HEK293 (cell line): ENCODE results near the gene SSU72.

Experiments used
- CTCF ChIA-PET: fragments of 350-600 bp; formaldehyde crosslinking; extraction: SDS; loops from one replicate; lab custom pipeline; 2021; ENCODE audit warnings: antibody characterized with exemption; lab: Yijun Ruan, JAX
- POLR2A ChIA-PET: fragments of 300-600 bp; formaldehyde crosslinking; extraction: SDS; loops from one replicate; lab custom pipeline; 2020; ENCODE audit warnings: antibody characterized with exemption, inconsistent platforms; lab: Yijun Ruan, JAX
- H3K27ac ChIP-seq: fragments of 200-500 bp; sonication (Bioruptor generic); 2 replicates; pipeline ENCODE4 v1.5.1; 2014; ENCODE audit warnings: low read depth, low read length, control low read depth, inconsistent platforms; ENCODE audit errors: extremely low read depth
- H3K36me3 ChIP-seq, 2 experiments: fragments of 200-500 bp in 1 of 2; sonication (Bioruptor generic) in 1 of 2; 1 replicate in 1 of 2; 2 replicates in 1 of 2; pipeline ENCODE4 v1.5.1; 2014 to 2017; ENCODE audit warnings: inconsistent platforms in 2 of 2, low read length in 2 of 2; ENCODE audit not compliant: control insufficient read depth in 2 of 2, insufficient read depth in 1 of 2
- H3K4me1 ChIP-seq: fragments of 200-500 bp; sonication (Bioruptor generic); 2 replicates; pipeline ENCODE4 v1.5.1; 2014; ENCODE audit warnings: mild to moderate bottlenecking, low read length, inconsistent platforms; ENCODE audit not compliant: control insufficient read depth, insufficient read depth
- H3K4me3 ChIP-seq: 2 replicates; pipeline ENCODE4 v1.5.1; 2011; ENCODE audit warnings: low read depth, mild to moderate bottlenecking, control low read depth, low read length, moderate library complexity
- H3K9me3 ChIP-seq: fragments of 200-500 bp; sonication (Bioruptor generic); 2 replicates; pipeline ENCODE4 v1.5.1; 2014; ENCODE audit warnings: low read depth, low read length, inconsistent platforms; ENCODE audit not compliant: control insufficient read depth, insufficient read depth
- BCL11A ChIP-seq: fragments of 450-650 bp; formaldehyde crosslinking; IDR thresholded peaks from 2 replicates; pipeline ENCODE4 v1.5.1; 2016; ENCODE audit warnings: low read depth, missing biosample characterization, missing genetic modification characterization
- ELK4 ChIP-seq: IDR thresholded peaks from 2 replicates; pipeline ENCODE4 v1.6.1; 2011; ENCODE audit warnings: mild to moderate bottlenecking, low read depth, low read length, borderline replicate concordance
- MZF1 ChIP-seq: fragments of 450-650 bp; formaldehyde crosslinking; IDR thresholded peaks from 2 replicates; pipeline ENCODE4 v1.5.1; 2017; ENCODE audit warnings: missing biosample characterization, missing genetic modification characterization, borderline replicate concordance
- PRDM1 ChIP-seq: fragments of 450-650 bp; formaldehyde crosslinking; IDR thresholded peaks from 2 replicates; pipeline ENCODE4; 2016; ENCODE audit warnings: missing biosample characterization, missing genetic modification characterization
- PRDM6 ChIP-seq: fragments of 450-650 bp; formaldehyde crosslinking; IDR thresholded peaks from 2 replicates; pipeline ENCODE4 v1.5.1; 2017; ENCODE audit warnings: missing biosample characterization, missing genetic modification characterization
- YY2 ChIP-seq: fragments of 450-650 bp; formaldehyde crosslinking; IDR thresholded peaks from 2 replicates; pipeline ENCODE4 v1.5.1; 2016; ENCODE audit warnings: missing biosample characterization, missing genetic modification characterization
- ZEB2 ChIP-seq: fragments of 450-650 bp; formaldehyde crosslinking; IDR thresholded peaks from 2 replicates; pipeline ENCODE4 v1.5.1; 2016; ENCODE audit warnings: missing biosample characterization, missing genetic modification characterization
- ZNF112 ChIP-seq: fragments of 450-650 bp; formaldehyde crosslinking; IDR thresholded peaks from 2 replicates; pipeline ENCODE4 v1.5.0; 2017; ENCODE audit warnings: missing biosample characterization, missing genetic modification characterization
- ZNF114 ChIP-seq: fragments of 450-650 bp; formaldehyde crosslinking; IDR thresholded peaks from 2 replicates; pipeline ENCODE4 v1.5.0; 2017; ENCODE audit warnings: missing biosample characterization, missing genetic modification characterization
- ZNF138 ChIP-seq: fragments of 450-650 bp; formaldehyde crosslinking; IDR thresholded peaks from 2 replicates; pipeline ENCODE4 v1.5.1; 2016; ENCODE audit warnings: missing biosample characterization, missing genetic modification characterization, borderline replicate concordance
- ZNF239 ChIP-seq: fragments of 450-650 bp; formaldehyde crosslinking; IDR thresholded peaks from 2 replicates; pipeline ENCODE4 v1.5.1; 2016; ENCODE audit warnings: missing biosample characterization, missing genetic modification characterization
- ZNF311 ChIP-seq: fragments of 450-650 bp; formaldehyde crosslinking; IDR thresholded peaks from 2 replicates; pipeline ENCODE4 v1.5.1; 2017; ENCODE audit warnings: missing biosample characterization, missing genetic modification characterization, borderline replicate concordance
- ZNF398 ChIP-seq: fragments of 450-650 bp; formaldehyde crosslinking; IDR thresholded peaks from 2 replicates; pipeline ENCODE4 v1.5.1; 2017; ENCODE audit warnings: missing biosample characterization, missing genetic modification characterization
- ZNF433 ChIP-seq: fragments of 450-650 bp; formaldehyde crosslinking; IDR thresholded peaks from 2 replicates; pipeline ENCODE4 v1.5.1; 2016; ENCODE audit warnings: missing biosample characterization, missing genetic modification characterization, low read depth
- ZNF510 ChIP-seq: fragments of 450-650 bp; formaldehyde crosslinking; IDR thresholded peaks from 2 replicates; pipeline ENCODE4 v1.5.1; 2018; ENCODE audit warnings: mild to moderate bottlenecking, missing genetic modification characterization, missing biosample characterization; ENCODE audit not compliant: insufficient replicate concordance
- ZNF548 ChIP-seq: fragments of 450-650 bp; formaldehyde crosslinking; IDR thresholded peaks from 2 replicates; pipeline ENCODE4 v1.5.1; 2016; ENCODE audit warnings: missing biosample characterization, missing genetic modification characterization
- ZNF549 ChIP-seq: fragments of 450-650 bp; IDR thresholded peaks from 2 replicates; pipeline ENCODE4 v1.5.1; 2018; ENCODE audit warnings: missing biosample characterization, missing genetic modification characterization, mild to moderate bottlenecking, inconsistent platforms, moderate library complexity
- ZNF626 ChIP-seq: fragments of 450-650 bp; sonication (Bioruptor Pico); formaldehyde crosslinking; IDR thresholded peaks from 2 replicates; pipeline ENCODE4 v1.5.1; 2018; ENCODE audit warnings: missing biosample characterization, missing genetic modification characterization, inconsistent platforms
- ZNF701 ChIP-seq: fragments of 450-650 bp; formaldehyde crosslinking; IDR thresholded peaks from 2 replicates; pipeline ENCODE4 v1.5.1; 2016; ENCODE audit warnings: missing biosample characterization, missing genetic modification characterization
- ZNF704 ChIP-seq: fragments of 450-650 bp; formaldehyde crosslinking; IDR thresholded peaks from 2 replicates; pipeline ENCODE4 v1.5.1; 2016; ENCODE audit warnings: missing biosample characterization, missing genetic modification characterization
- ZNF843 ChIP-seq: fragments of 450-650 bp; formaldehyde crosslinking; IDR thresholded peaks from 2 replicates; pipeline ENCODE4 v1.5.1; 2016; ENCODE audit warnings: missing biosample characterization, missing genetic modification characterization
- ZSCAN16 ChIP-seq: fragments of 450-650 bp; formaldehyde crosslinking; IDR thresholded peaks from 2 replicates; pipeline ENCODE4 v1.5.1; 2016; ENCODE audit warnings: missing biosample characterization, missing genetic modification characterization
- ZSCAN30 ChIP-seq: fragments of 450-650 bp; IDR thresholded peaks from 2 replicates; pipeline ENCODE4 v1.5.1; 2018; ENCODE audit warnings: missing biosample characterization, mild to moderate bottlenecking, missing genetic modification characterization, moderate library complexity
- TF ChIP-seq, protein P1 (sequence below): fragments of 450-650 bp; IDR thresholded peaks from 2 replicates; pipeline ENCODE4 v1.5.1; 2018; ENCODE audit warnings: missing biosample characterization, missing genetic modification characterization
- TF ChIP-seq, protein P2 (sequence below): fragments of 450-650 bp; formaldehyde crosslinking; IDR thresholded peaks from 2 replicates; pipeline ENCODE4 v1.5.1; 2016; ENCODE audit warnings: missing biosample characterization, missing genetic modification characterization, borderline replicate concordance

Gene SSU72

GRCh38 chr1:1616045-1616790 lies 41.6 kb upstream of the SSU72 start (continued):
- TF ChIP-seq PRDM6 (tag by site-specific recombination) (no peak), ZSCAN30 (tag by site-specific recombination) (0 out of 2 replicates have a peak, but pooled peaks have one; percentile 20), ZNF239 (no peak), MZF1 (tag by site-specific recombination) (no peak)
- TF ChIP-seq, protein P1, sequence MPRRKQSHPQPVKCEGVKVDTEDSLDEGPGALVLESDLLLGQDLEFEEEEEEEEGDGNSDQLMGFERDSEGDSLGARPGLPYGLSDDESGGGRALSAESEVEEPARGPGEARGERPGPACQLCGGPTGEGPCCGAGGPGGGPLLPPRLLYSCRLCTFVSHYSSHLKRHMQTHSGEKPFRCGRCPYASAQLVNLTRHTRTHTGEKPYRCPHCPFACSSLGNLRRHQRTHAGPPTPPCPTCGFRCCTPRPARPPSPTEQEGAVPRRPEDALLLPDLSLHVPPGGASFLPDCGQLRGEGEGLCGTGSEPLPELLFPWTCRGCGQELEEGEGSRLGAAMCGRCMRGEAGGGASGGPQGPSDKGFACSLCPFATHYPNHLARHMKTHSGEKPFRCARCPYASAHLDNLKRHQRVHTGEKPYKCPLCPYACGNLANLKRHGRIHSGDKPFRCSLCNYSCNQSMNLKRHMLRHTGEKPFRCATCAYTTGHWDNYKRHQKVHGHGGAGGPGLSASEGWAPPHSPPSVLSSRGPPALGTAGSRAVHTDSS (tag by site-specific recombination) = no peak

GRCh38 chr1:1615256-1616044 lies 40.8 kb upstream of the SSU72 start, which contains the start of gene MIB2:
MIB2 (plus strand) TSS chr1:1615500; CDS start chr1:1623453, 7,953 bp downstream.
- POLR2A ChIA-PET = interaction anchor here (0.8 to 3.5 kb wide), 9 partner anchors 9 to 79 kb away, joined by 3 to 17 read pairs (median 4); no protein-coding TSS in a partner anchor
- Histone ChIP-seq H3K27ac (peak within 1 kb of the TSS; percentile 99), H3K4me1 (0 out of 2 replicates have a peak, but pooled peaks cover 3% of the 10 kb centered on the region), H3K36me3 (peaks cover 0 to 30% of the 10 kb centered on the region in 2 experiments; a peak in 1 of 3 replicates), H3K4me3 (peak within 1 kb of the TSS; percentile 100), H3K9me3 (no peaks in the 10 kb centered on the region)
- CTCF ChIA-PET = interaction anchor here (0.9 kb wide), 1 partner anchor 216 kb away, joined by 3 read pairs; the partner anchor contains the start of gene CCNL2
- TF ChIP-seq ZNF433 (tag by site-specific recombination) (no peak), ZNF138 (tag by site-specific recombination) (no peak), BCL11A (tag by site-specific recombination) (peak; percentile 82; the same call in 1 of the 2 replicates), ZSCAN16 (tag by site-specific recombination) (0 out of 2 replicates have a peak, but pooled peaks have one; percentile 42), ZNF398 (tag by site-specific recombination) (peak; percentile 21; the same call in 1 of the 2 replicates), ELK4 (no peak), ZNF548 (tag by site-specific recombination) (no peak), ZNF549 (tag by site-specific recombination) (no peak), ZNF701 (tag by site-specific recombination) (no peak), ZNF626 (tag by site-specific recombination) (no peak), YY2 (tag by site-specific recombination) (peak; percentile 43; the same call in 1 of the 2 replicates), ZNF114 (no peak), PRDM1 (tag by site-specific recombination) (no peak), MZF1 (tag by site-specific recombination) (no peak), ZNF112 (tag by site-specific recombination) (no peak), ZEB2 (tag by site-specific recombination) (peak; percentile 99), ZNF704 (no peak), ZNF843 (peak; percentile 71; the same call in 1 of the 2 replicates), ZNF510 (tag by site-specific recombination) (no peak), ZNF311 (tag by site-specific recombination) (no peak)
- TF ChIP-seq, protein P2, sequence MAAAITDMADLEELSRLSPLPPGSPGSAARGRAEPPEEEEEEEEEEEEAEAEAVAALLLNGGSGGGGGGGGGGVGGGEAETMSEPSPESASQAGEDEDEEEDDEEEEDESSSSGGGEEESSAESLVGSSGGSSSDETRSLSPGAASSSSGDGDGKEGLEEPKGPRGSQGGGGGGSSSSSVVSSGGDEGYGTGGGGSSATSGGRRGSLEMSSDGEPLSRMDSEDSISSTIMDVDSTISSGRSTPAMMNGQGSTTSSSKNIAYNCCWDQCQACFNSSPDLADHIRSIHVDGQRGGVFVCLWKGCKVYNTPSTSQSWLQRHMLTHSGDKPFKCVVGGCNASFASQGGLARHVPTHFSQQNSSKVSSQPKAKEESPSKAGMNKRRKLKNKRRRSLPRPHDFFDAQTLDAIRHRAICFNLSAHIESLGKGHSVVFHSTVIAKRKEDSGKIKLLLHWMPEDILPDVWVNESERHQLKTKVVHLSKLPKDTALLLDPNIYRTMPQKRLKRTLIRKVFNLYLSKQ = no peak
